Astrocyte (in vitro differentiated cells and primary cell): ENCODE results near the gene PTPRN2.

Experiments
- CTCF ChIP-seq: IDR thresholded peaks from 2 replicates; pipeline ENCODE4 v1.5.1; 2011; ENCODE audit warnings: low read depth, mild to moderate bottlenecking, inconsistent platforms, low read length, moderate library complexity; ENCODE audit not compliant: insufficient read depth
- EZH2 ChIP-seq: IDR thresholded peaks from 2 replicates; pipeline ENCODE4 v1.6.1; 2012; ENCODE audit warnings: mild to moderate bottlenecking, low read length, inconsistent platforms; ENCODE audit not compliant: insufficient read depth

DNA sequence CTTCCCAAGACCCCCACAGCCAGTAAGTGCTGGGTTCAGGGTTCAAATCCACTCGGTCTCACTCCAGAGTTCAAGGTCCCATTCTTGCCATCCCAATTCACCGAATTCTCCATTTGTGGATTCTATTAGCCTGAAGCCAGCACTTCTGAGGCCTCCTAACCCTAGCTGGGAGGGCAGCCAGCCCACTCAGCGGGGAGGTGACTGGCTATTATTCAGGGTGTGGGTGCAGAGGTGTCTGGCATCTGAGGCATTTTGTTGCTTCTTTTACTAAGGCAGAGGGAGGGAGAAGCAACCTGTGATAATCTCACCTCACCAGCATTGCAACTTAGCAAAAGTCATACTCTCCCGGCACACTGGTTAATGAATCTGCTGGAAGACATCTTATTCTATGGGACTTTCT lies 8.7 kb upstream of the PTPRN2 start:
- no peak for TF ChIP-seq CTCF
- TF ChIP-seq EZH2, result no peak
